K562 (cell line): ENCODE results near the gene MOSPD3. TPM values are rescaled to one million over a fixed set of nuclear protein-coding genes. Genes with fewer than 3 reads are reported as not detected.

Experiments
- BRD9 ChIP-seq: fragments of 450-650 bp; IDR thresholded peaks from 2 replicates; pipeline ENCODE4 v1.6.1; 2018; ENCODE audit warnings: low read depth; ENCODE audit not compliant: partially characterized antibody
- ETV1 ChIP-seq: fragments of 450-650 bp; conservative IDR thresholded peaks from 2 replicates; pipeline ENCODE4 v1.6.1; 2016; ENCODE audit warnings: missing genetic modification characterization, control low read depth, low read depth, missing compliant biosample characterization
- FOXO4 ChIP-seq: fragments of 450-650 bp; formaldehyde crosslinking; IDR thresholded peaks from 2 replicates; pipeline ENCODE4 v1.4.0; 2020; ENCODE audit warnings: mild to moderate bottlenecking, moderate library complexity
- MAZ ChIP-seq, 2 experiments: fragments of 450-650 bp in 1 of 2; sonication (generic) in 1 of 2; formaldehyde crosslinking; IDR thresholded peaks in 1 of 2; conservative IDR thresholded peaks in 1 of 2; 2 replicates each; pipeline versions ENCODE4 v1.4.0 to v1.5.0; 2020; ENCODE audit warnings: mild to moderate bottlenecking in 1 of 2, missing genetic modification reagents in 1 of 2
- NR2C1 ChIP-seq, 2 experiments: fragments of 450-650 bp; IDR thresholded peaks; 2 replicates each; pipeline ENCODE4 v1.6.1; 2017; ENCODE audit warnings: mild to moderate bottlenecking in 2 of 2, antibody characterized with exemption in 1 of 2, inconsistent platforms in 1 of 2, missing compliant biosample characterization in 1 of 2, missing genetic modification characterization in 1 of 2
- PCBP1 ChIP-seq: fragments of 200-400 bp; formaldehyde crosslinking; IDR thresholded peaks from 2 replicates; pipeline ENCODE4 v1.6.1; 2018; ENCODE audit warnings: mild to moderate bottlenecking, low read depth, low read length; ENCODE audit not compliant: poor library complexity, severe bottlenecking
- PHF21A ChIP-seq: fragments of 450-650 bp; IDR thresholded peaks from 2 replicates; pipeline ENCODE4 v1.6.1; 2017; ENCODE audit warnings: low read depth, borderline replicate concordance
- PPARD ChIP-seq: fragments of 250-450 bp; sonication (Bioruptor Pico); IDR thresholded peaks from 2 replicates; pipeline ENCODE4 v1.8.0; 2022; ENCODE audit warnings: inconsistent platforms, mild to moderate bottlenecking, moderate library complexity
- SMAD3 ChIP-seq: fragments of 450-650 bp; formaldehyde crosslinking; conservative IDR thresholded peaks from 2 replicates; pipeline ENCODE4 v1.4.0; 2020; ENCODE audit warnings: mild to moderate bottlenecking
- STAG1 ChIP-seq: sonication (generic); formaldehyde crosslinking; IDR thresholded peaks from 2 replicates; pipeline ENCODE4 v1.5.0; 2020; ENCODE audit warnings: missing genetic modification reagents, borderline replicate concordance
- THAP12 ChIP-seq: fragments of 250-450 bp; sonication (Bioruptor Pico); IDR thresholded peaks from 2 replicates; pipeline ENCODE4 v1.9.0; 2021; ENCODE audit warnings: mild to moderate bottlenecking, inconsistent platforms
- ZBTB17 ChIP-seq: fragments of 450-650 bp; formaldehyde crosslinking; IDR thresholded peaks from 2 replicates; pipeline ENCODE4 v1.4.0; 2020; ENCODE audit warnings: mild to moderate bottlenecking
- ZNF239 ChIP-seq: fragments of 250-450 bp; sonication (Bioruptor Pico); IDR thresholded peaks from 2 replicates; pipeline ENCODE4 v1.4.0; 2020; ENCODE audit warnings: mild to moderate bottlenecking
- ZNF24 ChIP-seq: fragments of 450-650 bp; IDR thresholded peaks from 2 replicates; pipeline ENCODE4 v1.6.1; 2016
- ZNF354B ChIP-seq: fragments of 250-450 bp; sonication (Bioruptor Pico); IDR thresholded peaks from 2 replicates; pipeline ENCODE4 v1.4.0; 2020
- ZNF445 ChIP-seq: fragments of 250-450 bp; sonication (Bioruptor Pico); IDR thresholded peaks from 2 replicates; pipeline ENCODE4 v1.4.0; 2020; ENCODE audit warnings: low read depth, mild to moderate bottlenecking, moderate library complexity
- polyA plus RNA-seq, 8 experiments: library from polyadenylated mRNA; depleted of rRNA in 4 of 8; stranded (reverse) in 5 of 8; unstranded in 3 of 8; fragments of >200 nt; fragmentation: Nextera tagmentation in 2 of 8; fragmentation: Illumina TruSeq in 1 of 8; extraction: Ambion mirVana in 2 of 8; extraction: Trizol in 1 of 8; gene quantifications; 2 replicates each; pipeline versions ENCODE4 v1.2.1 to v1.2.3, GENCODE V29; 2011 to 2014; ENCODE audit warnings: inconsistent platforms in 1 of 8, missing spikeins in 1 of 8
- total RNA-seq, 7 experiments: library from RNA; depleted of rRNA in 6 of 7; stranded (reverse); fragments of >200 nt in 6 of 7; fragmentation: Illumina TruSeq in 2 of 7; extraction: Trizol in 2 of 7; gene quantifications; 2 replicates each; pipeline versions ENCODE4 v1.2.1 to v1.2.3, GENCODE V29; 2011 to 2021; ENCODE audit warnings: low replicate concordance in 1 of 7

Gene MOSPD3
- total and polyA plus RNA-seq, 9 of the 15 experiments (the other 6 are each of a cell fraction or from before 2014, with no cell fraction given) = 1.4 to 32.1 (median 7.3) TPM

GRCh38 chr7:100604976-100605911, 7.1 kb upstream of the MOSPD3 start (continued):
- peak in 1 of 2 experiments; percentile 13; a peak in 1 of 4 replicates for TF ChIP-seq MAZ (CRISPR knock-in tag; conservative IDR thresholded peaks at IDR 0.05 in 1 of 2, IDR thresholded peaks at IDR 0.05 in 1 of 2)
- TF ChIP-seq FOXO4 (CRISPR knock-in tag) = no peak
- TF ChIP-seq PPARD = no peak
- no peak for TF ChIP-seq SMAD3 (CRISPR knock-in tag)
- no peak for TF ChIP-seq ZNF354B (CRISPR knock-in tag)
- TF ChIP-seq PCBP1 = peak; percentile 6
- no peak for TF ChIP-seq BRD9
- 0 out of 2 replicates have a peak, but pooled peaks have one; percentile 34 for TF ChIP-seq NR2C1 (IDR thresholded peaks at IDR 0.05)
- no peak for TF ChIP-seq NR2C1 (tag; IDR thresholded peaks at IDR 0.05)
- TF ChIP-seq ZNF445 (CRISPR knock-in tag) = no peak
- no peak for TF ChIP-seq STAG1 (CRISPR knock-in tag)
- TF ChIP-seq ETV1 = no peak
- peak; percentile 90 for TF ChIP-seq PHF21A
- TF ChIP-seq ZNF239 (CRISPR knock-in tag) = no peak
- no peak for TF ChIP-seq ZBTB17
- TF ChIP-seq THAP12 (CRISPR knock-in tag) = no peak
- no peak for TF ChIP-seq ZNF24
